ENCODE measurements around the gene ARID1A. TPM values are rescaled to one million over a fixed set of nuclear protein-coding genes. Genes with fewer than 3 reads are reported as not detected.

ARID1A gene
- total and polyA plus RNA-seq, 2 of the 8 experiments (the other 6 are each of a cell fraction or from before 2014, with no cell fraction given) = 52.1 to 103 TPM

- H4K91ac ChIP-seq (replicated peaks; ENCODE audit: insufficient read length, low read length) = no peak overlapping the region
- peaks cover 6% of the 10 kb centered on the region; the same call in 1 of the 2 replicates for H3K79me1 ChIP-seq (ENCODE audit: low read depth, low read length)
- peaks cover 27 to 96% of the 10 kb centered on the region in 2 experiments for H3K79me2 ChIP-seq (ENCODE audit: control insufficient read depth in 1 of 2, insufficient read depth in 2 of 2, low read length in 2 of 2)
- H3K4me1 ChIP-seq (replicated peaks in 1 of 4; ENCODE audit: control insufficient read depth in 3 of 4, insufficient read depth in 4 of 4, low read length in 3 of 4) = peaks cover 7 to 28% (median 16%) of the 10 kb centered on the region in 4 experiments; a peak in 6 of 7 replicates
- POLR2A ChIA-PET (ENCODE audit: partially characterized antibody) = interaction anchor here (7.0 to 18.3 kb wide), 2 partner anchors 27 to 37 kb away, joined by 48 to 256 read pairs; partner anchors contain the start of gene ARID1A
- peaks cover 2% of the 10 kb centered on the region; the same call in 1 of the 2 replicates for H3K23me2 ChIP-seq (ENCODE audit: low read depth, low read length)
- no peak for FAIRE-seq
- H2BK12ac ChIP-seq (ENCODE audit: low read depth, low read length) = peak overlapping the region; percentile 46; the same call in 1 of the 2 replicates
- H4K8ac ChIP-seq (ENCODE audit: extremely low read depth, insufficient read depth, low read length) = no peak overlapping the region
- 95% methylated on average over 12 of the region's 12 CpGs; no CpG with 5 or more reads in 1 of the 2 experiments for WGBS, 2 experiments (ENCODE audit: extremely low coverage in 1 of 2, insufficient coverage in 1 of 2, insufficient read length in 1 of 2, insufficient replicate concordance in 2 of 2, low coverage in 1 of 2, low lambda C conversion rate in 2 of 2, missing lambda C conversion rate in 1 of 2)
- no peak overlapping the region for H2AFZ ChIP-seq (ENCODE audit: low read length)
- H3K4me3 ChIP-seq (ENCODE audit: extremely low read depth in 1 of 4, insufficient read depth in 2 of 4, low read depth in 3 of 4, low read length in 4 of 4) = no peak overlapping the region
- H4K5ac ChIP-seq (ENCODE audit: insufficient read length, low read depth, low read length) = no peak overlapping the region
- no peak overlapping the region for H3K4me2 ChIP-seq (ENCODE audit: insufficient read depth in 1 of 2, low read depth in 2 of 2, low read length in 2 of 2)
- peaks cover 29 to 37% of the 10 kb centered on the region in 2 experiments for H4K20me1 ChIP-seq (replicated peaks in 1 of 2; ENCODE audit: control insufficient read depth in 1 of 2, insufficient read depth in 2 of 2, low read length in 2 of 2)
- no peak overlapping the region for H3K27ac ChIP-seq (ENCODE audit: low read depth, low read length)
- no peak overlapping the region for H3K14ac ChIP-seq (ENCODE audit: insufficient read length)
- H2BK5ac ChIP-seq (ENCODE audit: low read depth, low read length) = no peak overlapping the region
- no peak overlapping the region for H3K4ac ChIP-seq (replicated peaks; ENCODE audit: insufficient read length, low read depth, low read length)
- no peak overlapping the region for H3K9ac ChIP-seq (replicated peaks in 1 of 4; ENCODE audit: extremely low read depth in 1 of 4, low read depth in 3 of 4, low read length in 3 of 4)
- no peak for DNase-seq (ENCODE audit: low read depth in 1 of 2, low spot score in 2 of 2)
- H2BK120ac ChIP-seq (replicated peaks; ENCODE audit: low read depth, low read length) = no peak overlapping the region
- H2AK5ac ChIP-seq (ENCODE audit: low read depth, low read length) = no peak overlapping the region
- CTCF ChIA-PET (ENCODE audit: partially characterized antibody) = interaction anchor here (0.9 to 3.8 kb wide), 7 partner anchors 10 to 128 kb away, joined by 3 to 14 read pairs (median 6); no protein-coding TSS in a partner anchor
- H3K18ac ChIP-seq (ENCODE audit: extremely low read depth, low read length) = no peak overlapping the region
- no peaks in the 10 kb centered on the region for H3K9me3 ChIP-seq (ENCODE audit: insufficient read depth in 2 of 2, low read depth in 1 of 2, low read length in 1 of 2)
- no peak overlapping the region for H3K23ac ChIP-seq (ENCODE audit: insufficient read length)
- H3K36me3 ChIP-seq (ENCODE audit: control insufficient read depth in 2 of 4, insufficient read depth in 4 of 4, low read length in 3 of 4) = peaks cover 34 to 56% (median 50%) of the 10 kb centered on the region in 4 experiments
- H3K56ac ChIP-seq (replicated peaks; ENCODE audit: insufficient read length, low read depth, low read length) = no peak overlapping the region
- H2BK15ac ChIP-seq (ENCODE audit: low read length) = no peak overlapping the region
- no peak overlapping the region for H2BK20ac ChIP-seq (ENCODE audit: low read length)
- no peaks in the 10 kb centered on the region for H3K27me3 ChIP-seq (replicated peaks in 1 of 4; ENCODE audit: control insufficient read depth in 3 of 4, extremely low read depth in 1 of 4, insufficient read depth in 3 of 4, low read length in 3 of 4)
- TF ChIP-seq SP2 (IDR thresholded peaks at IDR 0.05; ENCODE audit: low read length) = no peak
- TF ChIP-seq CTCF (IDR thresholded peaks at IDR 0.05; ENCODE audit: control extremely low read depth in 1 of 3, insufficient read depth in 1 of 3, low read depth in 1 of 3, low read length in 3 of 3) = no peak
- no peak for TF ChIP-seq CTBP2 (IDR thresholded peaks at IDR 0.05; ENCODE audit: borderline replicate concordance, insufficient read depth, insufficient read length, low read length)
- TF ChIP-seq SAP30 (IDR thresholded peaks at IDR 0.05; ENCODE audit: insufficient read depth, insufficient replicate concordance, low read length) = no peak
- TF ChIP-seq ASH2L (IDR thresholded peaks at IDR 0.05; ENCODE audit: low read length) = no peak
- TF ChIP-seq POLR2A (IDR thresholded peaks at IDR 0.05; ENCODE audit: control extremely low read depth in 1 of 2, low read depth in 2 of 2, low read length in 2 of 2) = no peak
- no peak for TF ChIP-seq ATF3 (IDR thresholded peaks at IDR 0.05; ENCODE audit: insufficient read depth, low read depth, low read length)
Measured at GRCh38 chr1:26729633-26730032, 33.8 kb downstream of the ARID1A start.

All from H1 (cell line).